Lung (tissue), 12 donors: ENCODE results near the gene PRDM16. TPM values are rescaled to one million over a fixed set of nuclear protein-coding genes. Genes with fewer than 3 reads are reported as not detected.

Experiments
- ATAC-seq: fragments of 200-7000 bp; cut with Tn5 transposase; one replicate; pipeline ENCODE4 v1.9.1; 2020; ENCODE audit warnings: moderate number of reproducible peaks; ENCODE audit not compliant: insufficient read depth, low FRiP score
- DNase-seq, 3 donors: peaks; one replicate each; pipeline ENCODE4 v3.0.0-alpha.2; 2013 to 2017
- H3K27ac ChIP-seq, 2 donors: one replicate each; pipeline ENCODE4 v1.5.1; 2013; ENCODE audit warnings: mild to moderate bottlenecking in 2 of 2, moderate library complexity in 2 of 2, control low read depth in 1 of 2, inconsistent platforms in 1 of 2, low read depth in 1 of 2, low read length in 1 of 2
- H3K27me3 ChIP-seq, 3 donors: one replicate each; pipeline ENCODE4 v1.5.1; 2013; ENCODE audit warnings: low read length in 2 of 3; ENCODE audit not compliant: control insufficient read depth in 3 of 3, insufficient read depth in 3 of 3
- H3K36me3 ChIP-seq, 4 donors: one replicate each; pipeline ENCODE4 v1.5.1; 2013; ENCODE audit warnings: low read length in 4 of 4, mild to moderate bottlenecking in 1 of 4, moderate library complexity in 1 of 4; ENCODE audit not compliant: control insufficient read depth in 4 of 4, insufficient read depth in 4 of 4
- H3K4me1 ChIP-seq, 5 donors: one replicate each; pipeline ENCODE4 v1.5.1; 2013; ENCODE audit warnings: low read length in 5 of 5, mild to moderate bottlenecking in 2 of 5, moderate library complexity in 1 of 5; ENCODE audit not compliant: control insufficient read depth in 5 of 5, insufficient read depth in 5 of 5
- H3K4me3 ChIP-seq: one replicate; pipeline ENCODE4 v1.5.1; 2013; ENCODE audit warnings: mild to moderate bottlenecking, control low read depth, moderate library complexity
- H3K9ac ChIP-seq, 2 donors: one replicate each; pipeline ENCODE4 v1.5.1; 2013; ENCODE audit warnings: low read length in 2 of 2, control low read depth in 1 of 2; ENCODE audit not compliant: insufficient read depth in 1 of 2
- H3K9me3 ChIP-seq, 4 donors: one replicate each; pipeline ENCODE4 v1.5.1; 2013; ENCODE audit warnings: low read length in 3 of 4, mild to moderate bottlenecking in 1 of 4, moderate library complexity in 1 of 4; ENCODE audit not compliant: control insufficient read depth in 4 of 4, insufficient read depth in 3 of 4
- CTCF ChIP-seq: IDR thresholded peaks from 2 replicates; pipeline ENCODE4 v1.5.1; 2012; ENCODE audit warnings: mild to moderate bottlenecking; ENCODE audit errors: control extremely low read depth, extremely low read depth
- WGBS, 2 donors: extraction: QIAGEN DNeasy Blood & Tissue Kit; methylation state at CpG; one replicate each; pipeline ENCODE4 v1.1.7; 2013; 5-methylcytosine and 5-hydroxymethylcytosine counted together
- polyA plus RNA-seq, 2 donors: library from polyadenylated mRNA; stranded (reverse); fragments of 200-250 nt; gene quantifications; one replicate each; pipeline ENCODE4 v1.2.1, GENCODE V29; 2013
- total RNA-seq, 2 donors: library from RNA; depleted of rRNA in 1 of 2; stranded (reverse); fragments of >200 nt in 1 of 2; gene quantifications; one replicate each; pipeline ENCODE4 v1.2.1, GENCODE V29; 2014 to 2021
- donor health status: control.
- donor health status: control.
- donor health status: Bipolar disorder and iron deficiency.
- donor health status: healthy.
- donor health status: DM: yes; HTN: yes; CAD: no.

PRDM16 gene
- total and polyA plus RNA-seq, 4 donors, result 2.4 to 36.5 (median 13.1) TPM

GRCh38 chr1:3314491-3315381 is 245.7 kb downstream of the PRDM16 start:
- no peak for ATAC-seq
- H3K36me3 ChIP-seq, result no peaks in the 10 kb centered on the region
- H3K4me3 ChIP-seq, result no peak overlapping the region

GRCh38 chr1:3315399-3316339 is 246.7 kb downstream of the PRDM16 start:
- peaks cover 0 to 38% (median 26%) of the 10 kb centered on the region in 5 donors for H3K4me1 ChIP-seq
- peaks cover 0 to 23% (median 17%) of the 10 kb centered on the region in 3 donors for H3K27me3 ChIP-seq
- H3K9me3 ChIP-seq, result no peaks in the 10 kb centered on the region
- 53 to 72% methylated on average over 21 of the region's 21 CpGs for WGBS, 2 donors
- no peak overlapping the region for H3K9ac ChIP-seq
- DNase-seq, result no peak
- H3K4me3 ChIP-seq, result no peak overlapping the region
- ATAC-seq, result no peak
- no peak for TF ChIP-seq CTCF
- H3K27ac ChIP-seq, result no peak overlapping the region
- no peaks in the 10 kb centered on the region for H3K36me3 ChIP-seq

More at GRCh38 chr1:3314491-3315381, 245.7 kb downstream of the PRDM16 start:
- WGBS, 2 donors, result 49 to 68% methylated on average over 22 of the region's 22 CpGs
- Histone ChIP-seq H3K27ac (peak overlapping the region in 1 of 2 donors; percentile 89), H3K9me3 (no peaks in the 10 kb centered on the region), H3K27me3 (peaks cover 0 to 26% (median 17%) of the 10 kb centered on the region in 3 donors), H3K9ac (no peak overlapping the region), H3K4me1 (peaks cover 0 to 38% (median 29%) of the 10 kb centered on the region in 5 donors)
- peak; percentile 86 to 92 (median 89) for DNase-seq
- no peak for TF ChIP-seq CTCF

GRCh38 chr1:3316340-3316943 is 247.4 kb downstream of the PRDM16 start:
- H3K9me3 ChIP-seq, result no peaks in the 10 kb centered on the region
- H3K4me1 ChIP-seq, result peaks cover 0 to 38% (median 30%) of the 10 kb centered on the region in 5 donors
- no peak for TF ChIP-seq CTCF
- no peak for ATAC-seq
- H3K4me3 ChIP-seq, result no peak overlapping the region
- peak in 1 of 3 donors; percentile 25 for DNase-seq
- WGBS, 2 donors, result 72 to 73% methylated on average over 8 of the region's 8 CpGs
- no peaks in the 10 kb centered on the region for H3K36me3 ChIP-seq
- H3K9ac ChIP-seq, result no peak overlapping the region
- peaks cover 0 to 26% (median 22%) of the 10 kb centered on the region in 3 donors for H3K27me3 ChIP-seq
- H3K27ac ChIP-seq, result no peak overlapping the region
